ENCODE data around the gene P2RX6. TPM values are rescaled to one million over a fixed set of nuclear protein-coding genes. Genes with fewer than 3 reads are reported as not detected.

Gene P2RX6
- total RNA-seq, 1 donor from 2014 or later = 0.45 TPM

DNA sequence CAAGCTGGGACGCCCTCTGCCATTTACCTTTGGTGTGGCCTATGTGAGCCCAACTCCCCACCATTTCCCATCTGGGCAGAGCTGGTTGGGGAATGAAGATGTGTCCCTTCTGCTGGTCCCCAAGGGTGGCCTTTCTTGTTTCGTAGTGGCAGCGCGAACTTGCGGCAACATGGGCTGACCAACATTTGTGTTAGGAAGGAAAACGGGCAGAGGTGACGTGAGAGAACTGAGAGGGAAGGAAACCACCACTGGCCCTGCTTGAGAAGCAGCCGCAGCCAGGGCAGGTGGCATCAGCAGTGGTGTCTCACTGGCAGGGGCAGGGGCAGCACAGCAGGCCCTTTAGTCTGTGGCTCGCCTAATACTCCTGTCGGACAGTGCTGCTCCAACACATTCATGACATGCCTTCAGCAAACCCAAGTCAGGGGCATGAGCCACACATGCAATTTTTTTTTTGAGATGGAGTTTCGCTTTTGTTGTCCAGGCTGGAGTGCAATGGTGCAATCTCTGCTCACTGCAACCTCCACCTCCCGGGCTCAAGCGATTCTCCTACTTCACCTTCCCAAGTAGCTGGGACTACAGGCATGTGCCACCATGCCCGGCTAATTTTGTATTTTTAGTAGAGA is 60.7 kb downstream of the P2RX6 start:
- Histone ChIP-seq H3K27ac (ENCODE audit: low read depth, low read length) (no peak overlapping the region), H3K79me2 (ENCODE audit: insufficient read depth, low read length) (no peaks in the 10 kb centered on the region), H3K36me3 (ENCODE audit: insufficient read depth, low read length) (no peaks in the 10 kb centered on the region), H3K4me1 (ENCODE audit: insufficient read depth, low read length) (peaks cover 12% of the 10 kb centered on the region), H3K27me3 (ENCODE audit: insufficient read depth, low read length) (no peaks in the 10 kb centered on the region), H2AFZ (ENCODE audit: low read depth, low read length) (no peak overlapping the region), H4K20me1 (ENCODE audit: insufficient read depth, low read length) (no peaks in the 10 kb centered on the region), H3K4me3 (ENCODE audit: insufficient read depth, low read depth, low read length) (no peak overlapping the region), H3K9me3 (ENCODE audit: insufficient read depth, low read depth, low read length) (peaks cover 5% of the 10 kb centered on the region), H3K4me2 (ENCODE audit: low read length) (no peak overlapping the region), H3K9ac (ENCODE audit: low read length) (no peak overlapping the region)
- Mint-ChIP-seq H3K36me3 (ENCODE audit: low read depth, unreplicated experiment) (no peaks in the 10 kb centered on the region), H3K4me3 (ENCODE audit: unreplicated experiment) (no peak overlapping the region), H3K9me3 (ENCODE audit: unreplicated experiment) (peaks cover 12% of the 10 kb centered on the region), H3K27me3 (ENCODE audit: low read depth, unreplicated experiment) (peaks cover 8% of the 10 kb centered on the region), H3K27ac (ENCODE audit: unreplicated experiment) (no peak overlapping the region), H3K4me1 (ENCODE audit: low read depth, unreplicated experiment) (peaks cover 1% of the 10 kb centered on the region)
- DNase-seq (ENCODE audit: low read depth) (no peak), FAIRE-seq (no peak)
- TF ChIP-seq, protein P1, sequence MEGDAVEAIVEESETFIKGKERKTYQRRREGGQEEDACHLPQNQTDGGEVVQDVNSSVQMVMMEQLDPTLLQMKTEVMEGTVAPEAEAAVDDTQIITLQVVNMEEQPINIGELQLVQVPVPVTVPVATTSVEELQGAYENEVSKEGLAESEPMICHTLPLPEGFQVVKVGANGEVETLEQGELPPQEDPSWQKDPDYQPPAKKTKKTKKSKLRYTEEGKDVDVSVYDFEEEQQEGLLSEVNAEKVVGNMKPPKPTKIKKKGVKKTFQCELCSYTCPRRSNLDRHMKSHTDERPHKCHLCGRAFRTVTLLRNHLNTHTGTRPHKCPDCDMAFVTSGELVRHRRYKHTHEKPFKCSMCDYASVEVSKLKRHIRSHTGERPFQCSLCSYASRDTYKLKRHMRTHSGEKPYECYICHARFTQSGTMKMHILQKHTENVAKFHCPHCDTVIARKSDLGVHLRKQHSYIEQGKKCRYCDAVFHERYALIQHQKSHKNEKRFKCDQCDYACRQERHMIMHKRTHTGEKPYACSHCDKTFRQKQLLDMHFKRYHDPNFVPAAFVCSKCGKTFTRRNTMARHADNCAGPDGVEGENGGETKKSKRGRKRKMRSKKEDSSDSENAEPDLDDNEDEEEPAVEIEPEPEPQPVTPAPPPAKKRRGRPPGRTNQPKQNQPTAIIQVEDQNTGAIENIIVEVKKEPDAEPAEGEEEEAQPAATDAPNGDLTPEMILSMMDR (IDR thresholded peaks at IDR 0.05; ENCODE audit: insufficient read depth, low read depth, low read length) = no peak
- TF ChIP-seq EZH2 (IDR thresholded peaks at IDR 0.05; ENCODE audit: insufficient read depth, low read length) = no peak

DNA sequence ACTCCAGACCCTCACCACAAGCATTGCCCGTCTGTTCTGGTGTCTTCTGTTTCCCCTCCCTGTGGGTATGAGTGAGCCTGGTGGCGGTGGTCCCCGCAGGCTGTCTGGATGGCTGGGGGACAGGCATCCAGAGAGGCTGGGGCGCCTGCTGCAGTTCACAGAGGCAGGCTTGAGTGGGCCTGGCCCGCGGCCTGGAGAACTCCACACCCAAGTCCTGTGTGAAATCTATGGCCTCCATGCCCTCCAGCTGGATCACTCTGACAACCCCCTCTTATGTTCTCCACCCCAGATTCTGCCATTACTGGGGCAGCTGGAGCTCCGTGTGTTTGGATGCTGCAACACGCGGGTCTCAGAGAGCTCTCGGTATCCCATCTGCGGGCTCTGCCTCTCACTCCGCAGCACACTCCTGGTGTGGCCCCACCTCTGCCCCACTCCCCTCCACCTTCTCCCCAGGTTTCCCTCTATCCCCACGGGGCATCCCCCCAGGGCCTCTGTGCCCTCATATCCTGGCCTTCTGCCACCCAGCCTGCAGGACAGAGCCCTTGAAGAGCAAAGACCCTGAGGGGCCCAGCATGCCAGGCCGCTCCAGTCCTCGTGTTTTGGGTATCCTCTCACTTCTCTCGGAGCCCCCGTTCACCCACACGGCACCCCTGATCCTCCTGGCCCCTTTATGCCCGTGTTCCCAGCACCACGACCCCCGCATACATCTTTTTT is 62.1 kb downstream of the P2RX6 start:
- H4K20me1 ChIP-seq (ENCODE audit: insufficient read depth, low read length) = no peaks in the 10 kb centered on the region
- H3K9ac ChIP-seq (ENCODE audit: low read length) = no peak overlapping the region
- H3K27ac ChIP-seq (ENCODE audit: low read depth, low read length) = no peak overlapping the region
- Mint-ChIP-seq H3K4me1 (ENCODE audit: low read depth, unreplicated experiment) (peaks cover 1% of the 10 kb centered on the region), H3K27ac (ENCODE audit: unreplicated experiment) (no peak overlapping the region), H3K9me3 (ENCODE audit: unreplicated experiment) (peaks cover 9% of the 10 kb centered on the region), H3K4me3 (ENCODE audit: unreplicated experiment) (no peak overlapping the region), H3K27me3 (ENCODE audit: low read depth, unreplicated experiment) (peaks cover 5% of the 10 kb centered on the region), H3K36me3 (ENCODE audit: low read depth, unreplicated experiment) (no peaks in the 10 kb centered on the region)
- TF ChIP-seq, protein P1 (IDR thresholded peaks at IDR 0.05; ENCODE audit: insufficient read depth, low read depth, low read length) = no peak
- TF ChIP-seq EZH2 (IDR thresholded peaks at IDR 0.05; ENCODE audit: insufficient read depth, low read length) = no peak
- H2AFZ ChIP-seq (ENCODE audit: low read depth, low read length) = no peak overlapping the region
- H3K79me2 ChIP-seq (ENCODE audit: insufficient read depth, low read length) = no peaks in the 10 kb centered on the region
- H3K4me2 ChIP-seq (ENCODE audit: low read length) = no peak overlapping the region
- FAIRE-seq = no peak
- H3K36me3 ChIP-seq (ENCODE audit: insufficient read depth, low read length) = no peaks in the 10 kb centered on the region
- H3K9me3 ChIP-seq (ENCODE audit: insufficient read depth, low read depth, low read length) = no peaks in the 10 kb centered on the region
- no peak for DNase-seq (ENCODE audit: low read depth)
- no peaks in the 10 kb centered on the region for H3K27me3 ChIP-seq (ENCODE audit: insufficient read depth, low read length)
- H3K4me1 ChIP-seq (ENCODE audit: insufficient read depth, low read length) = peaks cover 12% of the 10 kb centered on the region
- H3K4me3 ChIP-seq (ENCODE audit: insufficient read depth, low read depth, low read length) = no peak overlapping the region

Small RNA genes lying within 50 kb of the gene (microRNA-seq; reads per million reads assigned to microRNA genes)
- not detected for gene MIR649

Other genes with a start within 250 kb of the P2RX6 start
- gene SERPIND1, start 241.1 kb upstream of the P2RX6 start, total RNA-seq = not detected in 2 replicates
- 35.9 and 37.3 TPM in 2 replicates for gene PI4KA, start 156.4 kb upstream of the P2RX6 start, total RNA-seq
- gene SNAP29, start 156.2 kb upstream of the P2RX6 start, total RNA-seq = 19.6 and 24.6 TPM in 2 replicates
- gene CRKL, start 97.8 kb upstream of the P2RX6 start, total RNA-seq = 59.5 and 63.0 TPM in 2 replicates
- gene AIFM3, start 47.9 kb upstream of the P2RX6 start, total RNA-seq = 0.48 and 0.67 TPM in 2 replicates
- gene LZTR1, start 32.9 kb upstream of the P2RX6 start, total RNA-seq = 62.0 and 68.9 TPM in 2 replicates
- 12.1 and 12.2 TPM in 2 replicates for gene THAP7, start 13.0 kb upstream of the P2RX6 start, total RNA-seq
- gene SLC7A4, start 17.4 kb downstream of the P2RX6 start, total RNA-seq = 0.31 and 0.93 TPM in 2 replicates
- gene LRRC74B, start 30.8 kb downstream of the P2RX6 start, total RNA-seq = 0.19 TPM in 1 of 2 replicates, not detected in the other

Measured in astrocyte (in vitro differentiated cells and primary cell).